G401.6 (cell line): ENCODE measurements around the gene FLT3.
"Not testable (repeated sequence)": the region's sequence is repeated elsewhere in the genome, so short reads cannot be mapped to it uniquely, and the experiment has no call there.

Experiments
- FAIRE-seq: peaks from 2 replicates; lab custom pipeline; 2012; peaks lifted over from hg19 to GRCh38; lab: Jason Lieb, UNC

The FLT3 gene

GRCh38 chr13:28099396-28100149, 803 bp downstream of the FLT3 start:
- FAIRE-seq, result no peak

GRCh38 chr13:28097503-28097902, 2.9 kb downstream of the FLT3 start:
- FAIRE-seq, result no peak

- FAIRE-seq, result no peak
Measured at GRCh38 chr13:28094306-28094705, 6.1 kb downstream of the FLT3 start.

- no peak for FAIRE-seq
Measured at GRCh38 chr13:28093881-28094280, 6.5 kb downstream of the FLT3 start.

GRCh38 chr13:28092431-28092830, 7.9 kb downstream of the FLT3 start:
- no peak for FAIRE-seq

DNA sequence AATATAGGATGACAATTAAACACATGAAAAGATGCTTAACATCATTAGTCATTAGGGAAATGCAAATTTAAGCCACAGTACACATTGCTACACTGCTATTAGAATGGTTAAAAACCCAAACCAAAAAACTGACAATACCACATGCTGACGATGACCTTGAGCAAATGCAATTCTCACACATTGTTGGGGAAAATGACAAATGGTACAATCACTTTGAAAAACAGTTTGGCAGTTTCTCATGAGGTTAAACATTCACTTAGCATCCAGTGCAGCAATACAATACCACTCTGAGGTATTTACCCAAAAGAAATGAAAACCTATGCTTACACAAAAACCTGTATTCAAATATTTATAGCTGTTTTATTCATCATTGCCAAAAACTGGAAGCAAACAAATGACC, 11.3 kb downstream of the FLT3 start:
- FAIRE-seq, result no peak

DNA sequence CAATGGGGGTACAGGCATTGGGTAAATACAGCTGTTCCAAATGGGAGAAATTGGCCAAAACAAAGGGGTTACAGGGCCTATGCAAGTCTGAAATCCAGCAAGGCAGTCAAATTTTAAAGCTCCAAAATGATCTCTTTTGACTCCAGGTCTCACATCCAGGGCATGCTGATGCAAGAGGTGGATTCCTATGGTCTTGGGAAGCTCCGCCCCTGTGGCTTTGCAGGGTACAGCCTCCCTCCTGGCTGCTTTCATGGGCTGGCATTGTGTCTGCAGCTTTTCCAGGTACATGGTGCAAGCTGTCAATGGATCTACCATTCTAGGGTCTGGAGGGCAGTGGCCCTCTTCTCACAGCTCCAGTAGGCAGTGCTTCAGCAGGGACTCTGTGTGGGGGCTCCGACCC, 22.6 kb downstream of the FLT3 start:
- FAIRE-seq, result not testable (repeated sequence)

DNA sequence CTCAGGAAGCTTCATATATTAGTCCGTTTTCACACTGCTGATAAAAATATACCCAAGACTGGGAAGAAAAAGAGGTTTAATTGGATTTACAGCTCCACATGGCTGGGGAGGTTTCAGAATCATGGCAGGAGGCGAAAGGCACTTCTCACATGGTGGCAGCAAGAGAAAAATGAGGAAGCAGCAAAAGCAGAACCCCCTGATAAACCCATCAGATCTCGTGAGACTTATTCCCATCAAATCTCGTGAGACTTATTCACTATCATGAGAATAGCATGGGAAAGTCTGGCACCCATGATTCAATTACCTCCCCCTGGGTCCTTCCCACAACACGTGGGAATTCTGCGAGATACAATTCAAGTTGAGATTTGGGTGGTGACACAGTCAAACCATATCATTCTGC, 23.1 kb downstream of the FLT3 start:
- no peak for FAIRE-seq

GRCh38 chr13:28071424-28071823, 29.0 kb downstream of the FLT3 start:
- FAIRE-seq, result no peak

- FAIRE-seq, result no peak
Measured at GRCh38 chr13:28067491-28067890, 32.9 kb downstream of the FLT3 start.

DNA sequence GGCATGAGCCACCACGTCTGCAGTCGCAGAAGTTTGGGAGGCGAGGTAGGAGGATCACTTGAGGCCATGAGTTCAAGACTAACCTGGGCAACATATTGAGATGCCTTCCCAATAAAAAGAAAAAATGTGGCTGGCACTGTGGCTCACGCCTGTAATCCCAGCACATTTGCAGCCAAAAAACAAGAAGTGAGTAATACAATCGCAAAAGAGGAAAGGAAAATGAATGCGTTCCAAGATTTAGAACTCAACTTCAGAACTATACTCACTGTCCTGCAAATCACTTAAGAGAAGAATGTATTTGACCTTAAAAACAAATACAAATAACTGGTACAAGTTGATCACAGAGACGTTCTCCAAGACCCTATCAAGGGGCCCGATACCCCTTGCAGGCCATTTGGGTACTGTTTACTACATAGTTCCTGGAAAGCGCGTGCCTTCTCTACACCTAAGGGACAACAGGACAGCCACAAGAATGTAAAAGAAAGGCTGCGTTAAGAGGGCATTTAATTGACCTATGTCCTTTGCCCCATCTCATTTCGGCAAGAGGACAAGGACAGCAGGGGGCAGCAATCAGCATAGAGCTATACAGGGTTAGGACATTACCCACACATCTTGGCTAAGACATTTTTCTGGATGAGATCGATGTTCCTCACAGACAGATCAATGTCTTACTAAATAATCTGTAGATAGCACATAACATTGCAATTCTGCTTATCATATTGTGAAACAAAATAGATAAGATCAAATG, 41.3 kb downstream of the FLT3 start:
- FAIRE-seq, result no peak

GRCh38 chr13:28056970-28057712, 43.2 kb downstream of the FLT3 start:
- FAIRE-seq, result no peak

DNA sequence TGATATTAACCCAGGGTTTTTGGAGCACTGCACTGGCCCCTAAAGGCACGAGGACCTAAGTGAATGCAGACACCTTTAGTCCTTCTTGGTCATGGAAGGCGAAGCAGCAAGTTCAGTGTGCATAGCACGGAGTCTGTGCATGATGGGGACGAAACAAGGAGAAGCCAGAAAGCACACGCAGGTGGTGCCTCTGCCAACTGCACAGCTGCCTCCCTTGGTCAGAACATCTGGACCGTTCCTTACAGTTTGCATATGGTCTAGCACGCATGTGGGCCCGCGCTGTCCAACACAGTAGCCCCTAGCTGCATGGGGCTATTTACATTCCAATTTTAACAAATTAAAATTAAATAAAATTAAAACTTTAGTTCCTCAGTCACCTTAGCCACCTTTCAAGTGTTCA, 44.0 kb downstream of the FLT3 start:
- FAIRE-seq, result no peak

- no peak for FAIRE-seq
Measured at GRCh38 chr13:28055357-28055756, 45.0 kb downstream of the FLT3 start.

DNA sequence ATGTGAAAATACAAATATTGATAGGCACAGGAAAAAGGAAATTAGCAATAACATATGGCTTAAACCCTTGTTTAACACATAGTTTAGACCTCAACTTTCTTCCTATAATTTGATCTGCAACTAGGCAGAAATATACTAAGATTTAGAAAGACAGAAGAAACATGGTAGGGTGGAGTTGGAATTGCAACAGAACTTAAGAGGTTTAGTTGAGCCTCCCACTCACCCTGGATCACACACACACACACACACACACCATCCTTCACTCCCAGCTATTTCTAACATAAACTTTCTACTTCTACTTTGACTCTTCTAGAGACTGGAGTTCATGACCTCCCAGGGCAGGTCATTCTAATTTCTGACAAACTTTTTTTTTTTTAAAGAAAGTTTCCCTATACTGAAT, 47.4 kb downstream of the FLT3 start:
- FAIRE-seq, result no peak

GRCh38 chr13:28049880-28050875, 50.2 kb downstream of the FLT3 start:
- FAIRE-seq, result no peak

DNA sequence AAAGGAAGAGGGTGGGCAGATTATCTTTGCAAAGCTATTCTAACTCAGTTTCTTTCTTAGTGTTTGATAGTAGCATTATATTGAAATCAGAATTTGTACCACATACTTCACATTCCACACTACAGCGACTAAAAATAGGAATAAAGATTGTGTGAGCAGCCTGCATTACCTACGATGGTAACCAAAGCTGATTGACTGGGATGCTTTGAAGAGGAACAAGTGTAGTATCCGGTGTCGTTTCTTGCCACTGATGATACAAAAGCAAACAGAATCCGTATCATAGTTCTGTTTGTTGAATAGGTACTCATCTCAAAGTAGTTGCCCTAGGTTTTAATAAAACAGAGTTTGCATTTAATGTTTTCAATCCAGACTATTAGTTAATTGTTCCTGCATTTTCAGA, 51.2 kb downstream of the FLT3 start:
- FAIRE-seq, result no peak

GRCh38 chr13:28048768-28049167, 51.6 kb downstream of the FLT3 start:
- FAIRE-seq, result no peak

GRCh38 chr13:28047757-28048388, 52.5 kb downstream of the FLT3 start:
- FAIRE-seq, result no peak

DNA sequence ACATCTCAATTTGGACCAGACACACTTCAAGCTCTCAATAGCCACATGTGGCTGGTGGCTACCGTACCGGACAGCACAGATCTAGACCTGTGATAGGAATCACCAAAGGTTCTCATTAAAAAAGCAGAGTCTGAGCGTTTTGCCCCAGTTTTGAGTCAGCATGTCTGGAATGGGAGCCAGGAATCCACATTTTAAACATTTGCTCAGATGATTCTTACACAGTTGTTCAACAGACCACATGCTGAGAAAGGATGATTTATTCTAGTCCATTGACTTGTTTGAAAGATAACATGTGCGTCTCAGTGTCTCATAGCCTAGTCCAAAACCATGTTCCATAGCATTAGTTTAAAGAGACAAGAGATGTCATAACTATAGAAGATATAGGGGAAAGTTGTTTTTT, 53.4 kb downstream of the FLT3 start:
- no peak for FAIRE-seq

DNA sequence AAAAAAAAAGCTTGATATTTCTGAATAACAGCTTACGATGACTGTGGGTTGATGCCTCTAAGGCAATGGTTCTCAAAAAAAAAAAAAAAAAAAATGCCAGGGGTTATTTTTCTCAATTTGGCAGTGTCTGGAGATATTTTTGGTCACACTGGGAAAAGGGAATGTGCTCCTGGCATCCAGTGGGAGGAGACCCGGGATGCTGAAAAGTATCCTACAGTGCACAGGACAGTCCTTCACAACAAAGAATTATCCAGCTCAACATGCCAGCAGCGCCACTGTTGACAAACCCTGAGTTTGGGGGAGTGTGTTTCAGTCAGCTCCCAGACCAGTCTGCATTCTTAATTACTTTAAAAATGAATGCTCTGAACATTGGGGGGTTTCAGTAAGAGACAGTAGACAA, 54.5 kb downstream of the FLT3 start:
- FAIRE-seq, result no peak
